Adipocyte (in vitro differentiated cells): Measurements from ENCODE around the gene NDUFAF2.
"Not testable (repeated sequence)": the region's sequence is repeated elsewhere in the genome, so short reads cannot be mapped to it uniquely, and the experiment has no call there.

Experiments used
- DNase-seq: peaks from one replicate; pipeline ENCODE4 v3.0.0-alpha.2; 2015; ENCODE audit warnings: low read depth
- H3K27me3 ChIP-seq: replicated peaks from 2 replicates; pipeline ENCODE4 v1.7.0; 2013; ENCODE audit warnings: mild to moderate bottlenecking, low read length, moderate library complexity; ENCODE audit not compliant: control insufficient read depth, insufficient read depth
- H3K36me3 ChIP-seq: 2 replicates; pipeline ENCODE4 v1.7.0; 2013; ENCODE audit warnings: low read length, mild to moderate bottlenecking, moderate library complexity; ENCODE audit not compliant: control insufficient read depth, insufficient read depth, severe bottlenecking
- H3K4me1 ChIP-seq: 2 replicates; pipeline ENCODE4 v1.7.0; 2013; ENCODE audit warnings: mild to moderate bottlenecking, low read length, moderate library complexity; ENCODE audit not compliant: control insufficient read depth, insufficient read depth
- H3K4me3 ChIP-seq: 2 replicates; pipeline ENCODE4 v1.7.0; 2013; ENCODE audit warnings: mild to moderate bottlenecking, low read length, moderate library complexity
- H3K9ac ChIP-seq: 2 replicates; pipeline ENCODE4 v1.7.0; 2013; ENCODE audit warnings: mild to moderate bottlenecking, low read length, moderate library complexity
- H3K9me3 ChIP-seq: 2 replicates; pipeline ENCODE4 v1.7.0; 2013; ENCODE audit warnings: mild to moderate bottlenecking, low read length, moderate library complexity; ENCODE audit not compliant: control insufficient read depth

The NDUFAF2 gene

GRCh38 chr5:61178702-61179101, 233.7 kb downstream of the NDUFAF2 start:
- Histone ChIP-seq H3K9ac (no peak overlapping the region), H3K36me3 (no peaks in the 10 kb centered on the region), H3K9me3 (no peaks in the 10 kb centered on the region)

DNA sequence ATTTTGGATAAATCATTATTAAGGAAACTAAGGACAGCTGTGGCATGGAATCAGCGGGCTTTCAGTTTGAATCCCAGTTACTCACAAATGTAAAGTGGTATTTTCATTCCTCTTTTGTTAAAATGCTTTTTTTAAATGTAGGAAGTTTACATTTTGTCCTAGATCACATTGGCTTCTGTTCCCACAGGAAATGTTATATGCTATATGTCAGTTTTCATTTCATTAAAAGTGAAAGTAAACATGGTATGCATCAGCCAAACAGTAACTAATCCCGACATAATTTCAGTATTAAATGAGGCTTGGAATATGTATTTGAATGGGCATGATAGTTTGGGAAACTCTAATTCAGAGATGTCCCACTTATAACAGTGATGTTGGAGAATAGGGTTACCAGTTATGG, 235.9 kb downstream of the NDUFAF2 start:
- DNase-seq = peak; percentile 13
- Histone ChIP-seq H3K36me3 (no peaks in the 10 kb centered on the region), H3K9me3 (no peaks in the 10 kb centered on the region), H3K27me3 (no peaks in the 10 kb centered on the region), H3K4me1 (peaks cover 10% of the 10 kb centered on the region), H3K9ac (peak overlapping the region; percentile 44), H3K4me3 (peak overlapping the region; percentile 68)

More at GRCh38 chr5:61178702-61179101, 233.7 kb downstream of the NDUFAF2 start:
- no peaks in the 10 kb centered on the region for H3K4me1 ChIP-seq
- H3K4me3 ChIP-seq = no peak overlapping the region
- DNase-seq = no peak
- no peaks in the 10 kb centered on the region for H3K27me3 ChIP-seq

- Histone ChIP-seq H3K27me3 (no peaks in the 10 kb centered on the region), H3K9ac (no peak overlapping the region), H3K36me3 (no peaks in the 10 kb centered on the region), H3K9me3 (no peaks in the 10 kb centered on the region), H3K4me1 (peaks cover 14% of the 10 kb centered on the region), H3K4me3 (no peak overlapping the region)
- DNase-seq = no peak
These were observed 237.4 kb downstream of the NDUFAF2 start for GRCh38 chr5:61182449-61182848.

- Histone ChIP-seq H3K9me3 (no peaks in the 10 kb centered on the region), H3K4me1 (peaks cover 14% of the 10 kb centered on the region), H3K36me3 (no peaks in the 10 kb centered on the region), H3K9ac (no peak overlapping the region), H3K4me3 (no peak overlapping the region), H3K27me3 (no peaks in the 10 kb centered on the region)
- DNase-seq = no peak
These were observed 238.5 kb downstream of the NDUFAF2 start for GRCh38 chr5:61183538-61183937.

- H3K4me3 ChIP-seq = no peak overlapping the region
- H3K27me3 ChIP-seq = no peaks in the 10 kb centered on the region
- peak; percentile 50 for DNase-seq
- no peaks in the 10 kb centered on the region for H3K36me3 ChIP-seq
- peaks cover 14% of the 10 kb centered on the region for H3K4me1 ChIP-seq
- H3K9ac ChIP-seq = peak overlapping the region; percentile 47
- no peaks in the 10 kb centered on the region for H3K9me3 ChIP-seq
These were observed 239.7 kb downstream of the NDUFAF2 start for GRCh38 chr5:61184708-61185107.

DNA sequence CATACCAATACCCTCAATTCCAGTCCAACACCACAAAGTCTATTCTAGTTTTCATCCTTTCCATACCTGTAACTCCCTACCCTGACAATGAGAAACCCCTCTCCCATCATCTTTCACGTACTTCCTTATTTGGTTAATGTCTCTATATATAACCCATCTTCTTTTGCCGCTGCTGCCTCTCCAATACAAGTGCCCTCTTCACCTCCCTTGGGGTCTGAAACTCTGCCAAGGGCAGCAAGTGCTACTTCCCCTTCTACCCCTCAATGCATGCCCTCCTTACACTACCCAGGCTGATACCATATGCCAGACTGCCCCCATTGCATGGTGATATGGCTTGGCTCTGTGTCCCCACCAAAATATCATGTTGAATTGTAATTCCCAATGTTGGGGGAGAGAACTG, 241.6 kb downstream of the NDUFAF2 start:
- DNase-seq = no peak
- Histone ChIP-seq H3K9me3 (no peaks in the 10 kb centered on the region), H3K4me1 (peaks cover 14% of the 10 kb centered on the region), H3K4me3 (no peak overlapping the region), H3K27me3 (no peaks in the 10 kb centered on the region), H3K9ac (no peak overlapping the region), H3K36me3 (no peaks in the 10 kb centered on the region)

DNA sequence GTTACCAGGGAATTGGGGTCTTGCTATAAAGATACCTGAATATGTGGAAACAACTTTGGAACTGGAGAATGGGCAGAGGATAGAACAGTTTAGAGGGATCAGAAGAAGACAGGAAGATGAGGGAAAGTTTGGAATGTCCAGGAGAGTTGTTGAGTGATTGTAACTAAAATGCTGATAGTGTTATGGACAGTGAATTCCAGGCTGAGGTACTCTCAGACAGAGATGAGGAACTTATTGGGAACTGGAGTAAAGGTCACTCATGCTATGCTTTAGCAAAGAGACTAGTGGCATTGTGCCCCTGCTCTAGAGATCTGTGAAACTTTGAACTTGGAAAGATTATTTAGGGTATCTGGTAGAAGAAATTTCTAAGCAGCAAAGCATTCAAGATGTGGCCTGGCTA, 242.3 kb downstream of the NDUFAF2 start:
- not testable (repeated sequence) for DNase-seq, H3K9me3 ChIP-seq, H3K36me3 ChIP-seq, H3K27me3 ChIP-seq, H3K4me3 ChIP-seq, H3K9ac ChIP-seq
- peaks cover 14% of the 10 kb centered on the region for H3K4me1 ChIP-seq

DNA sequence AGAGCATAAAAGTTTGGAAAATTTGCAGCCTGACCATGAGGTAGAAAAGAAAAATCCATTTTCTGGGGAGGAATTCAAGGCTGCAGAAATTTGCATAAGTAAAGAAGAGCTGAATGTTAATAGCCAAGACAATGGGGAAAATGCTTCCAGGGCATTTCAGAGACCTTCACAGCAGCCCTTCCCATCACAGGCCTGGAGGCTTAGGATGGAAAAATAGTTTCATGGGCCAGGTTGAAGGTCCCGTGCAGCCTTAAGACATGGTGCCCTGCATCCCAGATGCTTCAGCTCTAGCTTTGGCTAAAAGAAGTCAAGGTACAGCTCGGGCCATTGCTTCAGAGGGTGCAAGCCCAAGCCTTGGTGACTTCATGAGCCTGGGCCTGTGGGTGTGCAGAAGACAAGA, 242.8 kb downstream of the NDUFAF2 start:
- not testable (repeated sequence) for H3K4me3 ChIP-seq, H3K36me3 ChIP-seq, H3K9me3 ChIP-seq, H3K9ac ChIP-seq, DNase-seq, H3K27me3 ChIP-seq
- H3K4me1 ChIP-seq = peaks cover 14% of the 10 kb centered on the region

DNA sequence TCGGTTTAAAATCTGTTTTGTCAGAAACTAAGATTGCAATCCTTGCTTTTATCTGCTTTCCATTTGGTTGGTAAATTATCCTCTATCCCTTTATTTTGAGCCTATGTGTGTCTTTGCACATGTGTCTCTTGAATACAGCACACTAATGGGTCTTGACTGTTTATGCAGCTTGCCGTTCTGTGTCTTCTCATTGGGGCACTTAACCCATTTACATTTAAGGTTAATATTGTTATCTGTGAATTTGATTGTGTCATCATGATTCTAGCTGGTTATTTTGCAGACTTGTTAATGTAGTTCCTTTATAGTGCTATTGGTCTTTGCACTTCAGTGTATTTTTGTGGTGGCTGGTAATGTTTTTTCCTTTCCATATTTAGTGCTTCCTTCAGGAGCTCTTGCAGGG, 253.6 kb downstream of the NDUFAF2 start:
- H3K4me1 ChIP-seq = no peaks in the 10 kb centered on the region
- H3K9me3 ChIP-seq = peaks cover 7% of the 10 kb centered on the region
- H3K27me3 ChIP-seq = no peaks in the 10 kb centered on the region
- H3K36me3 ChIP-seq = no peaks in the 10 kb centered on the region
- DNase-seq = no peak
- H3K4me3 ChIP-seq = no peak overlapping the region
- no peak overlapping the region for H3K9ac ChIP-seq

GRCh38 chr5:61200582-61201155, 255.7 kb downstream of the NDUFAF2 start:
- no peaks in the 10 kb centered on the region for H3K27me3 ChIP-seq
- no peak overlapping the region for H3K4me3 ChIP-seq
- DNase-seq = no peak
- no peaks in the 10 kb centered on the region for H3K36me3 ChIP-seq
- no peaks in the 10 kb centered on the region for H3K4me1 ChIP-seq
- peaks cover 7% of the 10 kb centered on the region for H3K9me3 ChIP-seq
- no peak overlapping the region for H3K9ac ChIP-seq

DNA sequence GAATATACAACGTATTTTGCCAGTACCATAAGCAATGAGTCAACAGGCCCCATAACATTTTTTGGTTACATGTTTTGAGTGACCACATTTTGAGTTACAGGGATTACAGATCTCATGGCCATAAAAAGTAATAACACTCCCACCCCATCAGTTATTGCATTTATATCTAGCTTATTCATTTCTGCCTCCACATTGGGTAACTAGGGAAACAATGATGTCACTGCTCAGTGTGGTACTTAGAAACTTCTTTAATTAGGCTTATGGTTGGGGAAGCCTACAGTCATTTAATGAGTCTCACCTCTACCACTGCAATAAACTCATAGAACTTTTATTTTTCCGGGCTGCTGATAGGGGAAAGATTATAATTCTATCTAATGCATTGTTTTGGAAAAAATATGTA, 257.2 kb downstream of the NDUFAF2 start:
- no peak for DNase-seq
- H3K36me3 ChIP-seq = no peaks in the 10 kb centered on the region
- H3K4me3 ChIP-seq = no peak overlapping the region
- no peaks in the 10 kb centered on the region for H3K27me3 ChIP-seq
- peaks cover 7% of the 10 kb centered on the region for H3K9me3 ChIP-seq
- H3K4me1 ChIP-seq = no peaks in the 10 kb centered on the region
- no peak overlapping the region for H3K9ac ChIP-seq
